ENCODE measurements around the gene CDKAL1.
"Not testable (repeated sequence)": the region's sequence is repeated elsewhere in the genome, so short reads cannot be mapped to it uniquely, and the experiment has no call there.

The CDKAL1 gene

DNA sequence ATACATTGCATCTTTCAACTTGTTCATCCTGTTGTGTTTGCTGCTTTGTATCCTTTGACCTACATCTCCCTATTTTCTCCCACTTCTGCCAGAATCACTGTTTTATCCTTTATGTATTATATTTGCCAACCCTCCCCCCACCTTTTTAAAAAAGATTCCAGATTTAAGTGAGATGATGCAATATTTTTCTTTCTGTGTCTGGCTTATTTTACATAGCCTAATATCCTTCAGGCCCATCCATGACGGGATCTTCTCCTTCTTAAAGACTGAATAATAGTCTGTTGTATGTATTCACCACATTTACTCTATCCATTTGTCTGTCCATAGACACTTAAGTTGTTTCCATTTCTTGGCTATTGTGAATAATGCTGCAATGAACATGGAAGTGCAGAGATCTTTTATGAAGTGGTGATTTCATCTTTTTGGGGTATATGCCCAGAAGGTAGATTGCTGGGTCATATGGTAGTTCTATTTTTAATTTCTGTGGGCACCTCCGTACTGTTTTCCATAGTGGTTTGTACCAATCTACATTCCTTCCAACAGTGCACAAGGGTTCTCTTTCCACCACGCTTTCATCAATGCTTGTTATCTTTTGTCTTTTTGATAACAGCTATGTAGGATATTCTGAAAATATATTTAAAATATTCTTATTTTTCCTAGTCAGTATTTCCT, 181.0 kb downstream of the CDKAL1 start:
- DNase-seq: no peak

DNA sequence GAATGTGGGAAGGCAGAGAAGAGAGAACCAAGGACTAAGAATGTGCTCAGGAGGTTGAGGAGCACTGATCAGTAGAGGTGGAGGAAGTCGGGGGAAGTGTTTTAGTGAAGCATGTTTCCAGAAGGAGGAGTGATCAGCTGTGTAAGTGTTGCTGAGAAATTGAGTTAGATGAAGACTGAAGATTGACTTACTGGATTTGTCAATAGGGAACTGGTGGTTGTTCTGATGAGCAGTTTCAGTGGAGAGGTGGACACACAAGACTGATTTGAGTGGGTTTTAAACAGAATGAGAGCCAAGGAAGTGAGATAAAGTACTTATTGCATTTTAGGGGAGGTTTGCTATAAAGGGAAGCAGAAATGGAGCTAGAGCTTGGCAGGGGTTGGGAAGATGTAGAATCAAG, 182.6 kb downstream of the CDKAL1 start:
- no peak for DNase-seq

DNA sequence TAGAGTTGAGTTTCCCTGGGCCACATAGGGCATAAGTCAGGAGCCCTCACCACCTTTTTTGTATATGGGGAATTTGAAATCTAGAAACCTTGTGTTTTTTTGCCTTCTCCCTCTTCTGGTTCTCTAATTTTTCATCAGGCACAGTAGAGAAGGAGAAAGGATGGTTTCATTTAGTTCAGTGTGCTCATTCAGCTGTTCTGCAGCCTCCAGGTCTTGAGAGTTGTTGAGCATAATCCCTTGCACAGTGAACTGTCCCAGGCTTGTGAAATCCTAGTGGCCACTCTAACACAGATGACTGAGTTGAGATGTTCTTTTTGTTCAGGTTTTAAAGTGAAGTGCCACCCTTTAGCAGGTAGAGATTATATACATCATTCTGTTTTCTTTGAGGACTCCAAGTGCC, 183.5 kb downstream of the CDKAL1 start:
- no peak for DNase-seq

DNA sequence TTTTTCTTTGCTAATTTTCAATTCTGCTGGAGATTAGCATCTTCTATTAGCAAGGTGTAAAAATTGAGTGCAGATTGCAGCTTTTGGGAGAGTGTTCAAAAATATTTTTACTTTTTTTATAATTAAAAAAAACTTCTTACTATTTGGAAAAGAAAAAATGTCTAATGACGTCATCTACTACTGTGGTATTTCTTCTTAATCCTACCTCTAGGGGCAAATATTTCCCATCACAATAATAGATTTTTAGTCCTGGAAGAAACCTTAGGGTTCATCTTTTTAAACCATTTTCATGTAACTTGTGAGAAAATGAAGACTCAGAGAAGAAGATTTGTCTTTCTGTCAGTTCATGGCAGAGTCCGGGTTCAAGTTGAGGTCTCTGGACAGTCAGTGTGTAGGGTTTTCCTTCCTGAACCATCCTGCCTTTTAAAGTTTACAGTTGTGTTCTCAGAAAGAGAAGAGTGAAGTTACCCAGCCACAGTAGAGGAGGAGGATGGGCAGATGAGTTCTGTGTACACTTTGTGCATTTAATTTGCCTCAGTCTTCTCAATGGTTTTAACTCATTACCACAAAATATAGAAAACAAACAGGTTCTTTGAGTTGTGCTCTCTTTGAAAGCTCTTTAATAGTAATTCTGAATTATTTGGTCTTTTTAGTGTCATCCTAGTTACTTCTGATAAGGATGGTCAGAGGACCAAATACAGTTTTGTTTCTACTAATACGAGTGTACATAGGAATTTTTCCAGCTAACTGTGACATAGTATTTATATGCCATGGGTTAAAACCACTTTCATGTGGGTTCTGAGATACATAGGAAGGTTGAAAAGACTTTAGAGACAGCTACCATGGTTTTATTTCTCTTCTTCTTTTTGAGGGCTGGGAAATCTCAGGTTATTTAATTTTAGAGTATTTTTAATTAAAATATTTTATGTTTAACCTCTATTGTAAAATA, 184.7 kb downstream of the CDKAL1 start:
- DNase-seq: no peak

DNA sequence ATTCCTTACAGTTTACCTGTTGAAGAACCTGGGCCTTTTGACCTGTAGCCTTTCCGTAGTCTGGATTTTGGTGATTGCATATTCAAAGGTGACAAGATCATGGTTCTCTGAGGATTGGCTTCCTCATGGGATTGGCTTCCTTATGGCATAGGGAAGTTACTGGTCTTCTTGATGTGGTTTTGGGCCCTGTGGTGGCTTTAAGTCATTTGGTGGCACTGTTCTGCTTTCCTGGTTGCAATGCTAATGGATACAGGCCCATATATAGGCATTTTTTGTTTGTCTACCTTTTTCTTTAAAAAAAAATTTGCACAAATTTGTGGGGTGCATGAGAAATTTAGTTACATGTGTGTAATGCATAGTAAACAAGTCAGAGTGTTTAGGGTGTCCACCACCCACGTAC, 185.7 kb downstream of the CDKAL1 start:
- no peak for DNase-seq

DNA sequence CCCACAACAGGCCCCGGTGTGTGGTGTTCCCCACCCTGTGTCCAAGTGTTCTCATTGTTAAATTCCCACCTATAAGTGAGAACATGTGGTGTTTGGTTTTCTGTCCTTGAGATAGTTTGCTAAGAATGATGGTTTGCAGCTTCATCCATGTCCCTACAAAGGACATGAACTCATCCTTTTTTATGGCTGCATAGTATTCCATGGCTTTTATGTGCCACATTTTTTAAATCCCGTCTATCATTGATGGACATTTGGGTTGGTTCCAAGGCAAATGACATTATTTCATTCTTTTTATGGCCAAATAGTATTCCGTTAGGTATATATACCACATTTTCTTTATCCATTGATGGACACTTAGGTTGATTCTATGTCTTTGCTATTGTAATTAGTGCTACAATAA, 186.9 kb downstream of the CDKAL1 start:
- DNase-seq: not testable (repeated sequence)

DNA sequence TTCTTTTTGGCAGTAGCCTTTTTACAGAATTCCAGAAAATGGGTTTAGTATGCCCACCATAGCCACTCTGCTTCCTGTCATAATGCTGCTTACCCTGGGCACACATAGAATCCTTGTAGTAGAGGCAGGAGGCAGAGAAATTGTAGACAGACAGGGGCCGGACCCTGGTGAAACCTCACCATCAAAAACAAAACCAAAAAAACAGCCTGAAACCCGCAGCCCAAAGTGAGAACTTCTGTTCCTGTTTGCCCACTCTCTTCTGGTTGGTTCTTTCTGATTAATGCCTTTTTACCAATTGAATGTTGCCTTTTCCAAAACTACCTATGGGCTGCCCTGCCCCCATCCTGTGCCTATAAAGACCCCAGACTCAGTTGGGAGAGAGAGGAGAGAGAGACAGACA, 188.2 kb downstream of the CDKAL1 start:
- no peak for DNase-seq

DNA sequence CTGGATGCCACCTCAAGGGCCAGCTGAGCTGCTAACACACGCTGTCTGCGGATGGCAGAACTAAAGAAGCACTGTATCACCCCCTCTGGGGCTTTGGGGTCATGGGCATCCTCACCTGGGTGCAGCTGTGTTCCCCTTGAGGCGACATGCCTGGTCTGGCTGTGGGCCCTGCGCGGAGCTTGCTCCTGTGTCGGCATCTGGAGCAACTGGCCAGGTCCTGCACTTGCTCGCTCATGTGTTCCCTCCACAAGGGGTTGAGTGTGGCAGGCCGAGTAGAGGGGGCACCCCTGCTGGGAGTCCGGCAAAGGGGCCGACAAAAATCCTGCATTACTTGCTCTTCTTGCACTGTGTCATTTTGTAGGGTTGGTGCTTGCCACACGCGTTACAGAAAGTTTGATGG, 189.0 kb downstream of the CDKAL1 start:
- no peak for DNase-seq

DNA sequence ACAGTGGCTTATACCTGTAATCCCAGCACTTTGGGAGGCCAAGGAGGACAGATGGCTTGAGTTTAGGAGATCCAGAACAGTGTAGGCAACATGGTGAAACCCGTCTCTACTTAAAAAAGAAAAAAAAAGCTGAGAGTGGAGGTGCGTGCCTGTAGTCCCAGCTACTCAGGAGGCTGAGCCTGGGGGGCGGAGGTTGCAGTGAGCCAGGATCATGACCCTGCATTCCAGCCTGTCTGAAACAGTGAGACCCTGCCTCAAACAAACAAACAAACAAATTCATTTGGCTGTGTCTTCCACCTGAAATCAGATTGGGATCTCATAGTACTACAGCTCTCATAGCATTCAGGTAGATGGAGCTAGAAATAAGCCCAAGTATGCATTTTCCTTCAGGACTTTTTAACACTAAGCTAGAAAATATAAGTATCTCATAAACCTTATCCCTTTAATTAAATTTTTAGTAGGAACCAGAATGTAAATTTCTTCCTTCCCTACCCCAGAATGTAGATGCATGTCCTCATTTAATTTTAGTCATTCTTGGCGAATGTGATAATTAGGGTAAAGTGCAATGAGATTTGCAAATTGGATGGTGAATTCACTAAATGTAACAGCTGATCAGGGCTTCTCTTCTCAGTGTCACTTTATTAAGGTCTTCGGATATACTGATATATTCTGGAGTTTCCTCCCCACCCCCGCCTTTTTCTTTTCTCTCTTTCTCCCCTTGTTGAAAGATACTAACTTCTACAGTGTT, 190.4 kb downstream of the CDKAL1 start:
- DNase-seq: no peak

DNA sequence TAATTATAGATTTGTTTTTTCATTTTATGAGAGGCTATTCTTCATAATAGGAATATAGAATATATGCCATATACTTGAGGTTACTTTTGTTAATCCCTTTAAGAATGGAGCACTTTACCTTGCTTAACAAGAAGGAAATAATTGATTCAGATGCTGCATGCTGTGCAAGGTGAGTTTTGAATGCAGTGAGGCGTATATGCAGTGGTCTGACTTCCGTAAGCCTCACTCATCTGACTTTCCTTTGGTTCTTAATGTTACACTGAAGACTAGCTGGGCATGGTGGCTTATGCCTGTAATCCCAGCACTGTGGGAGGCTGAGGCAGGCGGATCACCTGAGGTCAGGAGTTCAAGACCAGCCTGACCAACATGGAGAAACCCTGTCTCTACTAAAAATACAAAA, 191.0 kb downstream of the CDKAL1 start:
- DNase-seq: not testable (repeated sequence)

DNA sequence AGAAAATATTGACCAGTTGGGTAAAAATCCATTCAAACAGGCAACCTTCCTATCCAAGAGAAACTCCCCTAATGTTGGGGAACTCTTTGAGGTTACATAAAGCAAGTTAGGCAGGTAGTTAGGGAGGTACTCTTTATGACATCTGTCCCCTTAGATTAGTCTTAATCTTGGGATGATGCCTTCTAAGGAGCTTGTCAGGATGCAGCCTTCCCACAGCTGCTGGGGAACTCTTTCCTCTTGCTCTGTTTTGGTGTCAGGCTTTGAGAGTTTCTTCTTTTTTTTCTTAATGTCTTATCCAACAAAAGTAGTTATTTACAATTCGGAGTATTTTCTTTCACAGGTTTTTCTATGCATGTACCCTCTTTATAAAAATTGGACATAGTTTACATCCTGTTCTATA, 194.8 kb downstream of the CDKAL1 start:
- no peak for DNase-seq

DNA sequence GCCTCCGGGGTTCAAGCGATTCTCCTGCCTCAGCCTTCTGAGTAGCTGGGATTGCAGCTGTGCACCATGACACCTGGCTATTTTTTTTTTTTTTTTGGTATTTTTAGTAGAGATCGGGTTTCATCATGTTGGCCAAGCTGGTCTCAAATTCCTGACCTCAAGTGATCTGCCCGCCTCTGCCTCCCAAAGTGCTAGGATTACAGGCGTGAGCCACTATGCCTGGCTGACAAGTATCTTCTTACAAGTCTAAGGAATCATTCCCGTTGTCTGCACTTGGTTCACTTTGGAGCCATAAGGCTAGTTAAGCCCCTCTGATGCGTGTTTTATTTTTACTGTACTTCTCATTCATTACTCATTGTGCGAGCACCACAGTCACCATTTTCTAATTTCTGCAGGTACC, 198.1 kb downstream of the CDKAL1 start:
- DNase-seq: not testable (repeated sequence)

DNA sequence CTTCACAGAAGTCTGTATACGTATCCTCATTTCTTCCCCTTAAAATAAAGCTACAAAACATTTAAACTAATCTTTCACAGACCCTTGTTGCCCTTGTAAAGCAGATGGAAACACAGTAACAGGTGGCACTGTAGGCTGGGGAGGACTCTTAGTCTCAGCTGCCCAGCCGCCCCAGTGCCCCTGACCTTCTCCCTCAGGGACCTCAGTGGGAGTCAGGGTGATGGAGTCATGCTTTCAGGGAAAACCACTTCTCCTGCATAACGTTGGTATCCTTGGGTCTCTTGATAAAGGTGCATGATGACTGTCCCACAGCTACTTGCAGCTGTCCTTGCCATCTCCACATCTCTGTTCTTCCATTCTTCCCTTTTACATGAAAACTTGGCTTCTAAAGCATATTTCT, 198.6 kb downstream of the CDKAL1 start:
- no peak for DNase-seq

DNA sequence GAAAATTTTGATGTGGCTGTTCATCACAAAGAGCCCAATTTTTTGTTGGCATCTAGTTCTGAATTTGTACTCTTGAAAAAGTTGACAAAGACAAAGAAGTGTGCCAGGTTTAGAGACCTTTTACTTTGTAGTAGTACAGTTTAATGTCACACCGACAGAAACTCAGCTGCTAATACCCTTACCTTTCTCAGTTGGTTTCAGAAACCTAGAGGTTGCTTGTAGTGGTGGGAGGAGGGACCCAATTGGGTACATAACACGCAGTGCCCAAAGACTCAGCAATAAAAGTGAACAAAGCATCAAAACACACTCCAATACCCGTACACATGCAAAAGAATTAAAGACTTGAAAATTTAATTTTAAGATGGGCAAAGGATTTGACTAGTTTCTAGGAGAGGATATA, 203.7 kb downstream of the CDKAL1 start:
- DNase-seq: no peak

DNA sequence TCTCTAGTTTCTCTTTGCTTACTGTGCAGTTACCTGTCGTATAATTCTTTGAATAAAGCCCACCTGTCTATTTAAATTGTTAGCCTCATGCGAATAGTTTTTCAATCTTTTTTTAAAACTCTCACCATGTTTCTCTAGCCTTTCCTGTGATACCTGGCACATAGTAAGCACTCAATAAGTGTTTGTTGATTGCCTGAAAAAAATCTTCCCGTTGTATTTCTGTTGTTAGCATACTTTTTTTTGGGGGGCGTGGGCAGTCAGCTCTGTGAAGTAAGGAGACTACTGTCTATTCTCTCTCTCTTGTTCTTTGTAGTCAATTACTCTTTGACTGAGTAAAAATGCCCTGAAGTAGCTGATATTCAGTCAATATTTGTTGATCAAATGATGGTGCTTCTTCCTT, 205.8 kb downstream of the CDKAL1 start:
- DNase-seq: no peak

DNA sequence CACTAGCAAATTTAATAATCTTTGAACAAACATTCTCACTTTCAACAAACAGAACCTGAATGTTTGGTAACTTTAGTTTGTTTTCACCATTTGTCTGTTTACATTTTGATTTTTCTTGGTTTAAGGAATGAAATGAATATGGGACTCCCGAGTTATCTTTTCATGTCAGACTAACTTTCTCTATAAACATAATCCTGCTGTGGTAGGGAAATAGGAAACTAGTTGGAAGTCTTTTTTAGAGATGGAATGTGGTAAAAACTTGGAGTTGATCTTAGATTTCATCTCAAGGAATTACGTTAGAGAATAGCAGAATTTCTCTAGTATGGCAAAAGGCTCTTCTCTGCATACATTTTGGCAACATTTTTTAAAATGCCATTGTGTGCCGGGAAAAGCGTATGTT, 206.5 kb downstream of the CDKAL1 start:
- DNase-seq: no peak

DNA sequence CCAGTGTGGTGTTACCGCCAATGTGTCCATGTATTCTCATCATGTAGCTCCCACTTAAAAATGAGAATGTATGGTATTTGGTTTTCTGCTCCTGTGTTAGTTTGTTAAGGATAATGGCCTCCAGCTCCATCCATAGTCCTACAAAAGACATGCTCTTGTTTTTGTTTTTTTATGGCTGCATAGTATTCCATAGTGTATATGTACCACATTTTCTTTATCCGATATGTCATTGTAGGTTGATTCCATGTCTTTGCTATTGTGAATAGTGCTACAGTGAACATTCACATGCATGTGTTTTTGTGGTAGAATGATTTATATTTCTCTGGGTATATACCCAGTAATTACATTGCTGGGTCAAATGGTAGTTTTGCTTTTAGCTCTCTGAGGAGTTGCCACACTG, 207.2 kb downstream of the CDKAL1 start:
- DNase-seq: no peak

DNA sequence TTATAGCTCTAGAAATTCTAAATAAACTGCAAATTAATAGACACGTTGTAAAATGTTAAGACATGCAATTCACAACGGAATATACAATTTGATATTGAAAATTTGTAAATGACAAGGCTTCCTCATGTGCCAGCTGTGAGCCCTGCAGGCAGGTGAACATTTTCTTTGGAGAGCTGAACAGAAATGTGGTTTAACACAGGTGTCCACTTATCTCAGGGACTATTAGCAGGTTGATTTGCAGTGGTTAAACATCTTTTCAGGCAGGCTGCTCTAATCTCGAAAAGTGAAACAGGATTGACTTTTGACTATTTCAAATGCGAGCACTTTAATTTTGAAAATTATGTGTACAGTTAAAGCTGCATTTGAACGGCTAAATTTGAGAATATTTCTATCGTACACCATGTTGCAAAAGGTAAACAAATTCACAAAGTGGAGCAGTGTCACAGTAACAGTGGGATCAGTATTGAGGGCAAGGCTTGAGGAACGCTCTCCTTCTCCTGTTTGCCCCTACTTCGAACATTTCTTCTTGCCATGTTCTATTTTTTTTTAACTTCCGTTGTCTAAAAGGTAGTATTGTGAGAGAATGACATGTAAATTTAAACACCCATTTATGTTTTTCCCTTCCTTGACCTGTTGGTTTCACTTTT, 210.8 kb downstream of the CDKAL1 start:
- no peak for DNase-seq

DNA sequence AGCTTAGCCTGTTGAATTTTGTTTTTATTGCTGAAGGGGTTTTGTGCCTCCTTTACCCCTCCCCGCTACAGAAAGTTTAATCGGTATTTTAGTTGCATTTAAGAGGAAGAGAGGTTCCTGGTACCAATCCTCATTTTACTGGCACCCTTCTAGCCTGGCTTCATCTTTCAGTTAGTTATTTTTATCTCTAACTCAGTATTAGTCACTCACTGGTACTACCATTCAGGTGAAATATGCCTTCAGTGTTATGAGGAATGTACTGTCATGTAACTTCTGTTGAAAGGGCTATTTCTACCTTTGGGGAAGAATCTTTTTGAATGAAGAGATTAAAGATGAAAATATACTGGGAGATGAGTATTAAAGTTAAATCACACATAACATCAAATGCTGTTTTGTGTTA, 211.8 kb downstream of the CDKAL1 start:
- DNase-seq: no peak

DNA sequence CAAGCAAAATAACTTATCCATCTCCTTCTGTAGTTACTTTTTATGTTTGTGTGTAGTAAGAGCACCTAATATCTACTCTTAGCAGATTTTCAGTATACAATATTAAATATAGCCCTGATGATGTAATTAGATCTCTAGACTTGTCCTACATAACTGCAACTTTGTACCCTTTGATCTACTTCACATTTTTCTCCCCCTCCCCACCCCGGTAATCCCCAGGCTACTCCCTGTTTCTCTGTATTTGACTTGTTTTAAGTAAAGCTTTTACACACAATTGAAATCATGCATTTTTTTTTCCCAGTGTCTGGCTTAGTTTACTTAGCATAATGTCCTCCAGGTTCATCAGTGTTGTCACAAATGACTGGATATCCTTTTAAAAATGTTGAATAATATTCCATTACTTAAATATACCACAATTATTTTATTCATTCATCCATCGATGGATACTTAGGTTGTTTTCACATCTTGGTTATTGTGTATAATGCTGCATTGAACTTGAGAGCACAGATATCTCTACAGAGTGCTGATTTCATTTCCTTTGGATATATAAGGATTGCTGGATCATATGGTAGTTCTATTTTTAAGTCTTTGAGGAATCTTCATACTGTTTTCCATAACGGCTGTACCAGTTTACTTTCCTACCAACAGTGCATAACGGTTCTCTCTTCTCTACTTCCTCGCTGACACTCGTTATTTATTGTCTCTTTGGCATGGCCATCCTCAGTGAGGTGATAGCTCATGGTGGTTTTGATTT, 212.7 kb downstream of the CDKAL1 start:
- DNase-seq: no peak

DNA sequence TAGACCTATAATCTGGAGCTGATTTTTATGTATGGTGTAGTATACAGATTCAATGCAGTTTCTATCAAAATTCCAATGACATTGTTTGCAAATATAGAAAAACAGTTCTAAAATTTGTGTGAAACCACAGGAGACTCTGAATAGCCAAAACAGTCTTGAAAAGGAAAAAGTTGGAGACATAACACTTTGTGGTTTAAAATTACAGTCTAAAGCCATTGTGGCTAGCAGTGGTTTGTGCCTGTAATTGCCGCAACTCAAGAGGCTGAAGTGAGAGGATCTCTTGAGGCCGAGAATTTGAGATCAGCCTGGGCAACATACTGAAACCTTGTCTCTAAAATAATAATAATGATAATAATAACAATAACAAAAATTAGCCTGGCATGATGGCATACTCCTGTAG, 213.7 kb downstream of the CDKAL1 start:
- no peak for DNase-seq

DNA sequence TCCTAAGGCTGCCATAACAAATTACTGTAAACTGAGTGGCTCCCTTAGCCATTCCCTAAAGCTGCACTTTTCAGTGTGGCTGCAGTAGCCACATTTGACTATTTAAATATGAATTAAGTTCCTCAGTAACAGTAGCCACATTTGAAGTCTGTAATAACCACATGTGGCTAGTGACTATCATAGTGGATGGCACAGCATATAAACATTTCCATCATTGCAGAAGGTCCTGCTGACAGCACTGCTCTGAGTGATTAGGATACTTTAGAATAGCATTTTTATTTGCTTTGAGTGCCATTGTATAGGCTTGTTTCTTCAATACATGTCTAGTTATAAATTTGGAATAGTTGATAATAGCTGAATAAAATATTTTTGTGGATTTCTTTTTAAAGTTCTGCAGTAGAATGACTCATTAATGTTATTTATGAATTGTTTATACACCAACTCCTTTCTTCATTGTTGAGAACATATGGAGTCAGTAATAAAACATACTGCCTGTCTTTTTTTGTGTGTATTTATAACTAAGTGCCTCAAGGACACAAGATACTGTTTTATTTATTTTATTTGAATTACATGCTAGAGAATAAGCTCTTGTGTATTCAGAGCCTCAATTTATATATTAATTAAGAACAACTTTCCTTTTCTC, 217.2 kb downstream of the CDKAL1 start:
- no peak for DNase-seq
